Measurements from ENCODE around the gene CSNK1G1.
"Not testable (repeated sequence)": the region's sequence is repeated elsewhere in the genome, so short reads cannot be mapped to it uniquely, and the experiment has no call there.

CSNK1G1 gene

DNA sequence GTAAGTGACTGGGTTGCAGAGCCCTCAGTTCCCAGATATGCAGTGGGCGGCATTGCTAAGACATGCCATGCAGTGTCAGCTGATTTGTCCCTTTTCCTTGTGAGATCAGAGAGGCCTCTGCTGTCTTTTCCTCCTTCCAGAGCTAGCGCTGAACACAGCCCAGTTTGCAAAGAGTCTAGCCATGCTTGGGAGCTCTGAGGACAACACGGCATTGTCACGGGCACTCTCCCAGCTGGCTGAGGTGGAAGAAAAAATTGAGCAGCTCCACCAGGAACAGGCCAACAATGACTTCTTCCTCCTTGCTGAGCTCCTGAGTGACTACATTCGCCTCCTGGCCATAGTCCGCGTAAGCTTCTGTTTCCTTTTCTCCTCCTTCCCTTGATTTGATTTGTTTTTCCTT lies 224.4 kb downstream of the CSNK1G1 start:
- peak in 7 of 14 donors; percentile 25 to 45 (median 28) for DNase-seq

DNA sequence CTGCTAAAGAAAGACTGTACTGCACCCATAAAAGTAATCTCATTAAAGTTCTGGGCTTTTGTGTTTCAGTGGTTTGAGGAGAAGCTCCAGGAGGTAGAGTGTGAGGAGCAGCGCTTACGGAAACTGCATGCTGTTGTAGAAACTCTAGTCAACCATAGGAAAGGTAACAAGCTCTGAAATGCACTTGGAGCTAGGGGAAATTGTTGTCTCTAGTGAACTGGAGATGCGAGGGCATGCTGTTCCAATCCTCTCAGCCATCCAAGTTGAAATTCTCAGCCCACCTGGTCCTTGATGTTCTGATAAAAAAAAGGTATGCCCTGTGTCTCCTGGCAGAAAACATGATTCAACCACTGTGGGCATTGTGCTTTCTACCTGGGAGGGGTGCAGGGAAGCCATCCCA lies 225.8 kb downstream of the CSNK1G1 start:
- no peak for DNase-seq

DNA sequence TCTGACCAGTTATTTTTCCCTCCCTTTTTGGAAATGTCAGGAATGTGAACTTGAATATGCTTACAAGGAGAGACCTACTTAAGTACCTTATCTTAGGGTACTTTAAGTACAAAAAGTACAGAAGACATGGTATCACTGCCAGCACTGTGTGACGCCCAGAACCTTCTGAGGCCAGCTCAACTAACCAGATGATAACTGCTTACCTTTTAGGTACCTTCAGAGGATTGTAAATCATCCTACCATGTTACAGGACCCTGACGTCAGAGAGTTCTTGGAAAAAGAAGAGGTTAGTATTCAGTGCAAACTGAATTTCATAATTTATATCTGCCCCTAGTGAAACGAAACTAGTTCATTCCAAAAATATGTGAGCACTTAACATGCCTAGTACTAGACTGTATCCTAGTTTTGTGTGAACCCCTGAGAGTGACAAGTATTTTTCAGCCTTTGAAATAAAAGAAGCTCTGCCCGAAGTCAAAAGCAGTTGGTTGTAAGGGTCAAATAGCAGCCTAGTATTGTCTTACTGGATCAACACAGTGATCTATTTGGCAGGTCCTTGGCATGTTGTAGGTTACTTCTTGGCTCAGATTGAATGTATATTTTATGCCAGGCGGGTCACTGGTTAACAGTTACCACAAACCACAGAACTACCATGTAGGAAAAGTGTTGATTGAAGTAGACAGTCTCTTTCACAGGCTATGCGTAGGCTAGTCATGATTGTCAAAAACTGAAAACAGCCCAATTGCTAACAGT lies 228.3 kb downstream of the CSNK1G1 start:
- DNase-seq = no peak

DNA sequence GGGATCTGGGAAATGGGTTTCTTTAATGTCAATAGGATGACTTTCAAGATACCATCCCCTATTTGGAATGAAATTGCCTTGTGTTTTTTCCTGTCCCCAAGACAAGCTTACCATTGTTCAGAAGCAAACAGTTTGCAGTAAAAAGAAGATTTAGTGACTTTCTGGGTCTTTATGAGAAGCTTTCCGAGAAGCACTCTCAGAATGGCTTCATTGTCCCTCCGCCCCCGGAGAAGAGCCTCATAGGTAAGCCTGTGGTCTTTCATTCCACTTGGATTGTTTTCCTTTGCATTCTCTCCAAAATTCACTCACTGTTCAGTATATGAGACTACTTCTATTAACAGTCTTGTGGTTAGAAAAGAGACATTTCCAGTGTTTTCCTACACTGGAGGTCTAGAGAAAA lies 230.0 kb downstream of the CSNK1G1 start:
- DNase-seq = no peak

DNA sequence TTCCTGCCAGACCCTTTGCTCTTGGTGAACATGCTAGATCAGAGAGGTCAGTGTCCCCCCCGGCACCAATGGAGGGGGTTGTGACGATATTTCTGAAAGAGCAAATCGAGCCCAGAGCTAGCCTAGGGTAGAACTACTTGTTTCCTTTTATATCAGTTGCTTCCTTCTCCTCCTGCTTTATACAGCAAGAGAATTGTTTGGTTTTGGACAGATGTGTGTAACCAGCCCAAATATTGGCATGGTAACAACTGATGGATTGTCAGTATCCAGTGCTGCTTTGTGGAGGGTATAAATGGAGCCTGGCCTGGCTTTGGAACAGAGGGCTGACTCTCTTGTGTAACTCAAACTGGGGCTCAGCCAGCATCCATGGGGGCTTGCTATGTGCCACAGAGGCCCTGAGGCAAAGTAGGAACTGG lies 233.0 kb downstream of the CSNK1G1 start:
- peak in 12 of 14 donors; percentile 23 to 87 (median 76) for DNase-seq

DNA sequence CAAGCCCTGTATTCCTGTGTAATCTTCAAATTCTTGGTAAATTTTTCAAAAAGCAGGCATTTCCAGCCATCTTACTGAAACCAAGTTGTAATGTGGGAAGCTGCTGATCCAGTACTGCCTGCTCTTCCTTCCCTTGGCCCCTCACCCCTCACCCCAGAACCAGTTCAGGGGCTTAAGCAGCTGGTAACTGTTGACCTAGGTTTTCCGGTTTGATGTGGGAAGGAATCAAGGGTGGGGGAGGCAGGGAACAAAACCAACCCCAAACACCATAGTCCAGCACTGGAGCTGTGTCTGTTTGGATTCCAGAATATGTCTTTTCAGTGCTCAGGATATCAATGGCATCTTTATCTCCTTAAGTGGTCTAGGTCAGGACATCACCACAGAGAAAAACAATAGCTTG lies 233.5 kb downstream of the CSNK1G1 start:
- peak in 5 of 14 donors; percentile 44 to 65 (median 53) for DNase-seq

DNA sequence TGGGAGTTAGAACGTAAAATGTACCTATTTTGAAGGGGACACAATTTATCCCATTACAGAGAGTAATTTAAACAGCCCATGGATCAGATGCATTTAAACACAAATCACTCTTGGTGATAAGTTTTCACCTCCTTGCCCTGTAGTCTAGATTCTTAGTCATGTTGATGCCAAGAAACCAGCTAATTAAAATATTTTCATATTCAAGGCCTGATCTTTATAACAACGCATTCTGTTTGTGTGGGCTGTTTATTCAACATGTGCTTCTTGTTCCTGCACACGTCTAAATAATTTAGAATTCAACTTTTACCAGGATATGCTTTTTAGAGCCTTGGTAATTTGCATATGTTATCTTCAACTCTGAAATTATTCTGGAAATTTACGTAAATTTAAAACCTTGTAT lies 234.4 kb downstream of the CSNK1G1 start:
- DNase-seq = no peak

DNA sequence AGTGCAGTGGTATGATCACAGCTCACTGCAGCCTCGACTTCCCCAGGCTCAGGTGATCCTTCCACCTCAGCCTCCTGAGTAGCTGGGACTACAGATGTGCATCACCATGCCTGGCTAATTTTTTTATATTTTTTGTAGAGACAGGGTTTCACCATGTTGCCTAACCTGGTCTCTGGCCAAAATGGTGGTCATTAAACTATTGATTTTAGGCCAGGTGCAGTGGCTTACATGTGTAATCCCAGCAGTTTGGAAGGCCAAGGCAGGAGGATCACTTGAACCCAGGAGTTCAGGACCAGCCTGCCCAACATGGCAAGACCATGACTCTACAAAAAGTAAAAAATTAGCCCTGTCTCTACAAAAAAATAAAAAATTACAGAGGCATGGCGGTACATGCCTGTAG lies 235.7 kb downstream of the CSNK1G1 start:
- not testable (repeated sequence) for DNase-seq

- DNase-seq = no peak
Observed at GRCh38 chr15:64117759-64118487, 238.1 kb downstream of the CSNK1G1 start.

Data from C1 segment of cervical spinal cord (tissue), 14 donors.